GM10266 (cell line): ENCODE data around the gene MTIF3.

Experiments
- DNase-seq: peaks from one replicate; pipeline ENCODE4 v3.0.0; 2012; ENCODE audit errors: extremely low spot score
- CTCF ChIP-seq: IDR thresholded peaks from 2 replicates; pipeline ENCODE4 v1.5.1; 2012; ENCODE audit warnings: mild to moderate bottlenecking, low read depth; ENCODE audit not compliant: control insufficient read depth, insufficient read depth; ENCODE audit errors: missing control alignments

The MTIF3 gene

GRCh38 chr13:27411341-27411740 is 39.0 kb downstream of the MTIF3 start:
- no peak for DNase-seq
- no peak for TF ChIP-seq CTCF

GRCh38 chr13:27409013-27409412 is 41.4 kb downstream of the MTIF3 start:
- TF ChIP-seq CTCF = no peak
- DNase-seq = no peak

GRCh38 chr13:27408074-27408473 is 42.3 kb downstream of the MTIF3 start:
- no peak for TF ChIP-seq CTCF
- no peak for DNase-seq

- DNase-seq = peak; percentile 30
- TF ChIP-seq CTCF = peak; percentile 44
These were observed 44.0 kb downstream of the MTIF3 start for GRCh38 chr13:27406178-27406939.

- no peak for DNase-seq
- no peak for TF ChIP-seq CTCF
These were observed 44.7 kb downstream of the MTIF3 start for GRCh38 chr13:27405546-27406134.

GRCh38 chr13:27404680-27405079 is 45.7 kb downstream of the MTIF3 start:
- DNase-seq = no peak
- TF ChIP-seq CTCF = no peak

- no peak for DNase-seq
- TF ChIP-seq CTCF = no peak
These were observed 46.5 kb downstream of the MTIF3 start for GRCh38 chr13:27403727-27404385.
